HG02678 (cell line): ENCODE data around the gene CLPTM1.

Source experiments
- ATAC-seq: cut with Tn5 transposase; IDR thresholded peaks from one replicate; pipeline ENCODE4 v1.9.1; 2021; ENCODE audit warnings: mild to moderate bottlenecking, moderate library complexity; ENCODE audit not compliant: unreplicated experiment

Gene CLPTM1

GRCh38 chr19:45008552-45008951, 53.4 kb downstream of the CLPTM1 start:
- no peak for ATAC-seq

GRCh38 chr19:45009625-45010255, 54.6 kb downstream of the CLPTM1 start:
- no peak for ATAC-seq

- no peak for ATAC-seq
Measured at GRCh38 chr19:45010306-45010705, 55.1 kb downstream of the CLPTM1 start.

GRCh38 chr19:45011959-45012358, 56.8 kb downstream of the CLPTM1 start:
- ATAC-seq = no peak

GRCh38 chr19:45016388-45017314, 61.5 kb downstream of the CLPTM1 start:
- ATAC-seq = peak; percentile 83

GRCh38 chr19:45019187-45019586, 64.0 kb downstream of the CLPTM1 start:
- no peak for ATAC-seq

- no peak for ATAC-seq
Measured at GRCh38 chr19:45020071-45020470, 64.9 kb downstream of the CLPTM1 start.

- ATAC-seq = no peak
Measured at GRCh38 chr19:45021971-45022370, 66.8 kb downstream of the CLPTM1 start.

- ATAC-seq = no peak
Measured at GRCh38 chr19:45023048-45023447, 67.9 kb downstream of the CLPTM1 start.

GRCh38 chr19:45025264-45025663, 70.1 kb downstream of the CLPTM1 start:
- ATAC-seq = no peak

- no peak for ATAC-seq
Measured at GRCh38 chr19:45027371-45027770, 72.2 kb downstream of the CLPTM1 start.

GRCh38 chr19:45030825-45031224, 75.6 kb downstream of the CLPTM1 start:
- no peak for ATAC-seq

GRCh38 chr19:45032421-45032820, 77.2 kb downstream of the CLPTM1 start:
- no peak for ATAC-seq

GRCh38 chr19:45035755-45036154, 80.6 kb downstream of the CLPTM1 start:
- ATAC-seq = no peak

- ATAC-seq = no peak
Measured at GRCh38 chr19:45037393-45038169, 82.4 kb downstream of the CLPTM1 start.

- ATAC-seq = peak; percentile 82
Measured at GRCh38 chr19:45038931-45039893, 84.0 kb downstream of the CLPTM1 start, which contains the start of gene CLASRP. Gene CLASRP (plus strand): TSS chr19:45039045. CDS start chr19:45040213, 1,168 bp downstream.

GRCh38 chr19:45040059-45040771, 85.0 kb downstream of the CLPTM1 start:
- no peak for ATAC-seq

GRCh38 chr19:45041125-45041524, 85.9 kb downstream of the CLPTM1 start:
- no peak for ATAC-seq
